Colonic mucosa (tissue), 4 donors: ENCODE results near the gene SENP2. TPM values are rescaled to one million over a fixed set of nuclear protein-coding genes. Genes with fewer than 3 reads are reported as not detected.

ENCODE experiments used
- DNase-seq: peaks from one replicate; pipeline ENCODE4 v3.0.0-alpha.2; 2020
- H3K27ac ChIP-seq: fragments of 200-600 bp; one replicate; pipeline ENCODE4 v1.8.0; 2021
- H3K27me3 ChIP-seq: fragments of 200-600 bp; one replicate; pipeline ENCODE4 v1.8.0; 2021
- H3K36me3 ChIP-seq: fragments of 200-600 bp; one replicate; pipeline ENCODE4 v1.8.0; 2021
- H3K4me1 ChIP-seq: fragments of 200-600 bp; one replicate; pipeline ENCODE4 v1.8.0; 2021; ENCODE audit warnings: mild to moderate bottlenecking
- H3K4me3 ChIP-seq: fragments of 200-600 bp; one replicate; pipeline ENCODE4 v1.8.0; 2021
- H3K9ac ChIP-seq, 2 donors: one replicate each; pipeline ENCODE4 v1.7.0; 2013; ENCODE audit warnings: control low read depth in 2 of 2, low read depth in 2 of 2, low read length in 2 of 2
- H3K9me3 ChIP-seq: fragments of 200-600 bp; one replicate; pipeline ENCODE4 v1.8.0; 2021
- CTCF ChIP-seq: fragments of 200-600 bp; IDR thresholded peaks from one replicate; pipeline ENCODE4 v1.8.0; 2022; ENCODE audit warnings: antibody characterized with exemption, mild to moderate bottlenecking
- intact Hi-C: fragments of 100-400 bp; cut with DNase I; formaldehyde crosslinking; loops from one replicate; pipeline ENCODE4 v1.14.1; 2022
- total RNA-seq, 2 donors: library from RNA; stranded (reverse); fragmentation: NEBNext Ultra II Directional in 1 of 2; extraction: Animal tissue kit (Norgen Biotek cat#: 25700) in 1 of 2; gene quantifications; one replicate each; pipeline ENCODE4 v1.2.1, GENCODE V29; 2021
- donor health status: healthy.
- donor health status: DM: no; HTN: no; CAD: no.
- donor health status: DM: no; HTN: no; CAD: no.

The SENP2 gene
- total RNA-seq, 2 donors from 2014 or later: 28.6 to 30.3 TPM

GRCh38 chr3:185667574-185667973, 81.5 kb downstream of the SENP2 start:
- Histone ChIP-seq H3K4me1 (no peaks in the 10 kb centered on the region), H3K9me3 (no peaks in the 10 kb centered on the region), H3K27ac (no peak overlapping the region), H3K27me3 (no peaks in the 10 kb centered on the region), H3K9ac (no peak overlapping the region), H3K36me3 (no peaks in the 10 kb centered on the region), H3K4me3 (no peak overlapping the region)
- no peak for DNase-seq
- no peak for TF ChIP-seq CTCF
- intact Hi-C loops: no loop called here

GRCh38 chr3:185677146-185677829, 91.2 kb downstream of the SENP2 start:
- peak; percentile 74 for TF ChIP-seq CTCF
- no peak overlapping the region for H3K27ac ChIP-seq
- DNase-seq: peak; percentile 63
- H3K9me3 ChIP-seq: no peaks in the 10 kb centered on the region
- no peaks in the 10 kb centered on the region for H3K27me3 ChIP-seq
- H3K36me3 ChIP-seq: no peaks in the 10 kb centered on the region
- no peak overlapping the region for H3K9ac ChIP-seq
- no peak overlapping the region for H3K4me3 ChIP-seq
- no peaks in the 10 kb centered on the region for H3K4me1 ChIP-seq
- intact Hi-C loops: no loop called here

GRCh38 chr3:185678027-185678426, 91.9 kb downstream of the SENP2 start:
- Histone ChIP-seq H3K4me3 (no peak overlapping the region), H3K27me3 (no peaks in the 10 kb centered on the region), H3K4me1 (no peaks in the 10 kb centered on the region), H3K9me3 (no peaks in the 10 kb centered on the region), H3K27ac (no peak overlapping the region), H3K9ac (no peak overlapping the region), H3K36me3 (no peaks in the 10 kb centered on the region)
- no peak for TF ChIP-seq CTCF
- intact Hi-C loops: no loop called here
- no peak for DNase-seq

- H3K36me3 ChIP-seq: no peaks in the 10 kb centered on the region
- H3K27me3 ChIP-seq: no peaks in the 10 kb centered on the region
- no peak for TF ChIP-seq CTCF
- no peak overlapping the region for H3K27ac ChIP-seq
- no peak overlapping the region for H3K9ac ChIP-seq
- H3K4me1 ChIP-seq: no peaks in the 10 kb centered on the region
- intact Hi-C loops: loop anchor here (5.0 kb wide), 1 partner anchor 87 kb away; no protein-coding TSS in a partner anchor
- H3K4me3 ChIP-seq: no peak overlapping the region
- no peak for DNase-seq
- no peaks in the 10 kb centered on the region for H3K9me3 ChIP-seq
Measured at GRCh38 chr3:185680231-185680630, 94.1 kb downstream of the SENP2 start.

Other genes starting within 250 kb of the SENP2 start
- gene MAP3K13, start 223.2 kb upstream of the SENP2 start, total RNA-seq: 10 to 100 TPM; 34.0 to 46.9 TPM
- 10 to 100 TPM; 14.8 to 22.4 TPM for gene TMEM41A, start 87.3 kb upstream of the SENP2 start, total RNA-seq
- 100 to 1,000 TPM in 1 of 2 donors, 10 to 100 TPM in 1; 58.3 to 104 TPM for gene LIPH, start 33.7 kb upstream of the SENP2 start, total RNA-seq
- 10 to 100 TPM; 48.7 to 61.2 TPM for gene IGF2BP2, start 238.7 kb downstream of the SENP2 start, total RNA-seq